Measurements from ENCODE around the gene TXK.

The TXK gene

GRCh38 chr4:48137846-48138245, 3.8 kb upstream of the TXK start:
- H3K79me2 ChIP-seq (ENCODE audit: insufficient read depth, low read length) = no peaks in the 10 kb centered on the region
- H3K9me3 ChIP-seq (ENCODE audit: low read length) = no peaks in the 10 kb centered on the region
- H3K27me3 ChIP-seq (ENCODE audit: insufficient read depth, low read length) = no peaks in the 10 kb centered on the region
- no peaks in the 10 kb centered on the region for H3K9me2 ChIP-seq (ENCODE audit: low read depth, low read length)
- H3K27ac ChIP-seq (ENCODE audit: low read depth, low read length, poor library complexity, severe bottlenecking) = no peak overlapping the region
- peaks cover 21% of the 10 kb centered on the region; the same call in 1 of the 2 replicates for H3K36me3 ChIP-seq (ENCODE audit: insufficient read depth, low read length)
- no peaks in the 10 kb centered on the region for H4K20me1 ChIP-seq (ENCODE audit: insufficient read depth, low read length)
- no peak overlapping the region for H3K4me3 ChIP-seq (ENCODE audit: low read depth, low read length, poor library complexity, severe bottlenecking)
- no peaks in the 10 kb centered on the region for H3F3A ChIP-seq (ENCODE audit: insufficient read depth, low read length)
- peaks cover 29% of the 10 kb centered on the region for H3K4me1 ChIP-seq (ENCODE audit: insufficient read depth, low read length, severe bottlenecking)
- H3K4me2 ChIP-seq (ENCODE audit: low read length) = no peak overlapping the region
- TF ChIP-seq CTCF (IDR thresholded peaks at IDR 0.05; ENCODE audit: low read length) = no peak
- no peak for TF ChIP-seq EZH2 (IDR thresholded peaks at IDR 0.05; ENCODE audit: borderline replicate concordance, low read length)
- no peak overlapping the region for H3K9ac ChIP-seq (ENCODE audit: low read length)
- no peak overlapping the region for H2AFZ ChIP-seq (ENCODE audit: low read length)

GRCh38 chr4:48133669-48134068, 381 bp downstream of the TXK start:
- Histone ChIP-seq H3K36me3 (ENCODE audit: insufficient read depth, low read length) (peaks cover 21% of the 10 kb centered on the region; the same call in 1 of the 2 replicates), H3F3A (ENCODE audit: insufficient read depth, low read length) (no peaks in the 10 kb centered on the region), H3K27me3 (ENCODE audit: insufficient read depth, low read length) (no peaks in the 10 kb centered on the region), H3K9ac (ENCODE audit: low read length) (no peak overlapping the region), H3K4me3 (ENCODE audit: low read depth, low read length, poor library complexity, severe bottlenecking) (no peak overlapping the region), H3K4me1 (ENCODE audit: insufficient read depth, low read length, severe bottlenecking) (peaks cover 9% of the 10 kb centered on the region), H3K27ac (ENCODE audit: low read depth, low read length, poor library complexity, severe bottlenecking) (no peak overlapping the region), H3K4me2 (ENCODE audit: low read length) (no peak overlapping the region), H4K20me1 (ENCODE audit: insufficient read depth, low read length) (no peaks in the 10 kb centered on the region), H3K9me3 (ENCODE audit: low read length) (no peaks in the 10 kb centered on the region), H2AFZ (ENCODE audit: low read length) (no peak overlapping the region), H3K9me2 (ENCODE audit: low read depth, low read length) (no peaks in the 10 kb centered on the region), H3K79me2 (ENCODE audit: insufficient read depth, low read length) (no peaks in the 10 kb centered on the region)
- no peak for TF ChIP-seq CTCF (IDR thresholded peaks at IDR 0.05; ENCODE audit: low read length)
- no peak for TF ChIP-seq EZH2 (IDR thresholded peaks at IDR 0.05; ENCODE audit: borderline replicate concordance, low read length)

GRCh38 chr4:48131736-48132135, 2.3 kb downstream of the TXK start:
- Histone ChIP-seq H3K4me1 (ENCODE audit: insufficient read depth, low read length, severe bottlenecking) (peaks cover 5% of the 10 kb centered on the region), H2AFZ (ENCODE audit: low read length) (no peak overlapping the region), H3K36me3 (ENCODE audit: insufficient read depth, low read length) (0 out of 2 replicates have a peak, but pooled peaks cover 12% of the 10 kb centered on the region), H3K9ac (ENCODE audit: low read length) (no peak overlapping the region), H3F3A (ENCODE audit: insufficient read depth, low read length) (no peaks in the 10 kb centered on the region), H3K27ac (ENCODE audit: low read depth, low read length, poor library complexity, severe bottlenecking) (no peak overlapping the region), H3K79me2 (ENCODE audit: insufficient read depth, low read length) (no peaks in the 10 kb centered on the region), H4K20me1 (ENCODE audit: insufficient read depth, low read length) (no peaks in the 10 kb centered on the region), H3K4me3 (ENCODE audit: low read depth, low read length, poor library complexity, severe bottlenecking) (no peak overlapping the region), H3K9me3 (ENCODE audit: low read length) (no peaks in the 10 kb centered on the region), H3K4me2 (ENCODE audit: low read length) (no peak overlapping the region), H3K27me3 (ENCODE audit: insufficient read depth, low read length) (no peaks in the 10 kb centered on the region), H3K9me2 (ENCODE audit: low read depth, low read length) (no peaks in the 10 kb centered on the region)
- no peak for TF ChIP-seq EZH2 (IDR thresholded peaks at IDR 0.05; ENCODE audit: borderline replicate concordance, low read length)

GRCh38 chr4:48130100-48130499, 4.0 kb downstream of the TXK start:
- Histone ChIP-seq H3K4me3 (ENCODE audit: low read depth, low read length, poor library complexity, severe bottlenecking) (no peak overlapping the region), H4K20me1 (ENCODE audit: insufficient read depth, low read length) (no peaks in the 10 kb centered on the region), H3K27ac (ENCODE audit: low read depth, low read length, poor library complexity, severe bottlenecking) (no peak overlapping the region), H3K9ac (ENCODE audit: low read length) (no peak overlapping the region), H3K27me3 (ENCODE audit: insufficient read depth, low read length) (no peaks in the 10 kb centered on the region), H3K36me3 (ENCODE audit: insufficient read depth, low read length) (no peaks in the 10 kb centered on the region), H3K4me2 (ENCODE audit: low read length) (no peak overlapping the region), H3K9me3 (ENCODE audit: low read length) (no peaks in the 10 kb centered on the region), H3K9me2 (ENCODE audit: low read depth, low read length) (no peaks in the 10 kb centered on the region), H3F3A (ENCODE audit: insufficient read depth, low read length) (no peaks in the 10 kb centered on the region), H3K79me2 (ENCODE audit: insufficient read depth, low read length) (no peaks in the 10 kb centered on the region), H3K4me1 (ENCODE audit: insufficient read depth, low read length, severe bottlenecking) (peaks cover 5% of the 10 kb centered on the region), H2AFZ (ENCODE audit: low read length) (no peak overlapping the region)
- TF ChIP-seq CTCF (IDR thresholded peaks at IDR 0.05; ENCODE audit: low read length) (no peak), EZH2 (IDR thresholded peaks at IDR 0.05; ENCODE audit: borderline replicate concordance, low read length) (no peak)
